MM.1S (cell line): ENCODE data around the gene ZNF710.

Source experiments
- DNase-seq: peaks from one replicate; pipeline ENCODE4 v3.0.0-alpha.2; 2015
- H2AFZ ChIP-seq: fragments of 300-600 bp; sonication (generic); 2 replicates; pipeline ENCODE4 v1.6.0; 2016; ENCODE audit warnings: antibody characterized with exemption, low read length
- H3F3A ChIP-seq: fragments of 300-600 bp; sonication (generic); 2 replicates; pipeline ENCODE4 v1.6.1; 2016; ENCODE audit warnings: mild to moderate bottlenecking, antibody characterized with exemption, low read length, moderate library complexity, mixed read lengths; ENCODE audit not compliant: insufficient read depth
- H3K27ac ChIP-seq: fragments of 300-600 bp; sonication (generic); 2 replicates; pipeline ENCODE4 v1.5.1; 2016; ENCODE audit warnings: mild to moderate bottlenecking, low read length
- H3K27me3 ChIP-seq: fragments of 300-600 bp; sonication (generic); replicated peaks from 2 replicates; pipeline ENCODE4 v1.6.0; 2016; ENCODE audit warnings: low read length; ENCODE audit not compliant: insufficient read depth
- H3K36me3 ChIP-seq: fragments of 300-600 bp; sonication (generic); replicated peaks from 2 replicates; pipeline ENCODE4 v1.6.1; 2016; ENCODE audit warnings: mild to moderate bottlenecking, low read length, mixed read lengths; ENCODE audit not compliant: insufficient read depth
- H3K4me1 ChIP-seq: fragments of 300-600 bp; sonication (generic); 2 replicates; pipeline ENCODE4 v1.6.1; 2016; ENCODE audit warnings: low read length, mixed read lengths
- H3K4me2 ChIP-seq: fragments of 300-600 bp; sonication (generic); 2 replicates; pipeline ENCODE4 v1.6.0; 2016; ENCODE audit warnings: low read depth, low read length
- H3K4me3 ChIP-seq: fragments of 300-600 bp; sonication (generic); 2 replicates; pipeline ENCODE4 v1.5.1; 2016; ENCODE audit warnings: low read length, mixed read lengths
- H3K79me2 ChIP-seq: fragments of 300-600 bp; sonication (generic); 2 replicates; pipeline ENCODE4 v1.6.1; 2016; ENCODE audit warnings: mixed run types, low read length, mixed read lengths
- H3K9ac ChIP-seq: fragments of 300-600 bp; sonication (generic); 2 replicates; pipeline ENCODE4 v1.6.1; 2016; ENCODE audit warnings: low read length, mixed read lengths
- H3K9me2 ChIP-seq: fragments of 300-600 bp; sonication (generic); replicated peaks from 2 replicates; pipeline ENCODE4 v1.6.1; 2016; ENCODE audit warnings: mild to moderate bottlenecking, low read length, mixed read lengths; ENCODE audit not compliant: insufficient read depth
- H3K9me3 ChIP-seq: fragments of 300-600 bp; sonication (generic); replicated peaks from 2 replicates; pipeline ENCODE4 v1.6.1; 2016; ENCODE audit warnings: mild to moderate bottlenecking, low read length, mixed read lengths; ENCODE audit not compliant: insufficient read depth
- H4K20me1 ChIP-seq: fragments of 300-600 bp; sonication (generic); 2 replicates; pipeline ENCODE4 v1.6.1; 2016; ENCODE audit warnings: mild to moderate bottlenecking, low read length, moderate library complexity, mixed read lengths; ENCODE audit not compliant: insufficient read depth
- CTCF ChIP-seq: fragments of 300-600 bp; sonication (generic); IDR thresholded peaks from 2 replicates; pipeline ENCODE4 v1.5.1; 2016; ENCODE audit warnings: antibody characterized with exemption, low read length, mixed read lengths
- EZH2 ChIP-seq: fragments of 300-600 bp; sonication (generic); optimal IDR thresholded peaks from 2 replicates; pipeline ENCODE3; 2017; ENCODE audit warnings: low read depth, mild to moderate bottlenecking, antibody characterized with exemption, low read length, mixed read lengths
- EZH2phosphoT487 ChIP-seq: fragments of 300-600 bp; sonication (generic); IDR thresholded peaks from 2 replicates; pipeline ENCODE4 v1.6.1; 2018; ENCODE audit warnings: antibody characterized with exemption, low read length

Gene ZNF710

GRCh38 chr15:90113166-90113565 is 112.0 kb downstream of the ZNF710 start:
- no peaks in the 10 kb centered on the region for H3K9me2 ChIP-seq
- no peak overlapping the region for H3K4me3 ChIP-seq
- no peaks in the 10 kb centered on the region for H3K27me3 ChIP-seq
- H3K36me3 ChIP-seq: no peaks in the 10 kb centered on the region
- no peaks in the 10 kb centered on the region for H3K9me3 ChIP-seq
- H3K27ac ChIP-seq: no peak overlapping the region
- H3K9ac ChIP-seq: no peak overlapping the region
- no peak overlapping the region for H3K4me2 ChIP-seq
- no peaks in the 10 kb centered on the region for H4K20me1 ChIP-seq
- H3F3A ChIP-seq: no peaks in the 10 kb centered on the region
- no peaks in the 10 kb centered on the region for H3K4me1 ChIP-seq
- DNase-seq: no peak
- H3K79me2 ChIP-seq: no peaks in the 10 kb centered on the region
- H2AFZ ChIP-seq: no peak overlapping the region
- TF ChIP-seq CTCF (no peak), EZH2 (no peak), EZH2phosphoT487 (no peak)

- Histone ChIP-seq H3K27ac (no peak overlapping the region), H3K9me2 (no peaks in the 10 kb centered on the region), H3K4me1 (no peaks in the 10 kb centered on the region), H3K9me3 (no peaks in the 10 kb centered on the region), H3K36me3 (no peaks in the 10 kb centered on the region), H3K9ac (no peak overlapping the region), H3K79me2 (no peaks in the 10 kb centered on the region), H4K20me1 (no peaks in the 10 kb centered on the region), H3K4me3 (no peak overlapping the region), H3K27me3 (no peaks in the 10 kb centered on the region), H3K4me2 (no peak overlapping the region), H2AFZ (no peak overlapping the region), H3F3A (no peaks in the 10 kb centered on the region)
- TF ChIP-seq EZH2 (no peak), EZH2phosphoT487 (no peak), CTCF (no peak)
- DNase-seq: no peak
Observed at GRCh38 chr15:90114451-90114901, 113.4 kb downstream of the ZNF710 start.

- no peaks in the 10 kb centered on the region for H3K79me2 ChIP-seq
- no peaks in the 10 kb centered on the region for H3K9me3 ChIP-seq
- no peak overlapping the region for H3K27ac ChIP-seq
- no peaks in the 10 kb centered on the region for H3K9me2 ChIP-seq
- TF ChIP-seq EZH2phosphoT487 (no peak), EZH2 (no peak), CTCF (no peak)
- H3K27me3 ChIP-seq: no peaks in the 10 kb centered on the region
- no peak overlapping the region for H3K9ac ChIP-seq
- H3K36me3 ChIP-seq: no peaks in the 10 kb centered on the region
- no peak overlapping the region for H3K4me2 ChIP-seq
- no peaks in the 10 kb centered on the region for H3K4me1 ChIP-seq
- no peaks in the 10 kb centered on the region for H4K20me1 ChIP-seq
- DNase-seq: no peak
- H2AFZ ChIP-seq: no peak overlapping the region
- H3K4me3 ChIP-seq: no peak overlapping the region
- no peaks in the 10 kb centered on the region for H3F3A ChIP-seq
Observed at GRCh38 chr15:90115783-90116182, 114.7 kb downstream of the ZNF710 start.
